ENCODE data around the gene IRAK4. TPM values are rescaled to one million over a fixed set of nuclear protein-coding genes. Genes with fewer than 3 reads are reported as not detected.
"Not testable (repeated sequence)": the region's sequence is repeated elsewhere in the genome, so short reads cannot be mapped to it uniquely, and the experiment has no call there.

IRAK4 gene
- total RNA-seq = 10 to 100 TPM; 11.6 to 31.0 TPM

DNA sequence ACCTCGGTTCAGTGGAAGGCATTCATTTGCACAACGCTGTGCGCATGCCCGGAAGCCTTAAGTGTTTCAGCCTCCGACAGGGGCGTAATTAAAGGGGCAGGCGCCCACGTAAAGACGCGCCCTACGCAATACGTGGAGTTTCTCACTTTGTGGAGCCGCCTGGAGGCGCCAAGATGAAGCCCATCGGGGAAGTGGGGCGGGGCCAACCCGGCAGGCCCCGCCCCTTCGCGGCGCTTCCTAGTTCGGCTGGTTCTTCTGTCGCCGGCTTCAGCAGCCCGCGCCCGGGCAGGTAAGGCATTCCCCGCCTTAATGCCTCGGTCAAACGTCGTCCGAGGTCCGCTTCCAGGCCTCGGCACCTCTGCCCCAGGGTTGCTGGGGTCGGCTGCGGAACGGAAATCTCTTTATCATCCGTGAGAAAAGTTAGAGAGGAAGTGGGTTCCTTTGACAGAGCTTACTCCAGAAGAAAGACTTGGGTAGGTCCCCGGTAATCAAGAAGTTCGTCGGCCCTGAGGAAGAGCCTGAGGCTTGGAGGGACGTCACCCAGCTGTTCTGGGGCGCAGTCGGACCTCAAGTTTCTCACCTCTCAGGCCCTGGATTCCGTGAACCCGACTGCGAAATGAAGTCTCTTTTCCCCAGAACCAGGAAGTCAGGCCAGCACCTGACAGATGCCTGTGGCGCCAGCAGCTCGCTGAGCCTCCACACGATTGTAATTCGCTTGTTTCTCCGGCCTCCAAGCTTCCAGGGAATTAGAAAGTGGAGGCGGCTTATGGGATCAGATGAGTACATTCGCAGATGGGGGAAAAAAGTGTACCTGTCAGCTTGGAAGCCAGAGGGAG is at the start of gene IRAK4, which contains the start of gene PUS7L:
TSS of gene IRAK4 (plus strand) at position 224 of the 836 bp plus-strand sequence. CDS start 9,161 bp downstream, outside the sequence.
TSS of gene PUS7L (minus strand) at position 63 of the 836 bp plus-strand sequence. CDS start 3,545 bp downstream, outside the sequence.
- ATAC-seq = peak; percentile 89 to 98
- peak; percentile 87 to 93 for DNase-seq (ENCODE audit: low spot score in 2 of 2)
- peaks cover 50 to 55% of the 10 kb centered on the region in 2 donors for H3K36me3 Mint-ChIP-seq
- H3K9me3 Mint-ChIP-seq = peaks cover 4 to 7% of the 10 kb centered on the region in 2 donors
- peak within 1 kb of the TSS; percentile 97 to 99 for H3K27ac Mint-ChIP-seq

DNA sequence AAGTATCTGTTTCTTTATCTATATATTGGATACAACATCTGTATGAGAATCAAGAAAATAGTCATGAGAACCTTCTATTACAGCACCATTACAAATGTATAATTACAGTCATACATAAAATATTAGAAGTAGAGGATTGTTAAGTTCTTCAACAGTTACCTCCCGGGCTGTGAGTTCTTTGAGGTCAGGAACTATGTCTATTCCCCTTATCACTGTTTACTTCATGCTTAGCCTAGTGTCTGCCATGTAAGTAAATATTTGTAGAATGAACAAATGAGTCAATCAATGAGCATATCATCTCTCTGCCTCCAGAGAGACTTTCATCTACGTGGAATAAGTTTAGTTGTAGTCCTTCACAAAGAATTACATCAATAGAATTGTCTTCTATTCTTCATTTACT is 47.4 kb upstream of the IRAK4 start:
- ATAC-seq = no peak
- no peak overlapping the region for H3K27ac Mint-ChIP-seq

DNA sequence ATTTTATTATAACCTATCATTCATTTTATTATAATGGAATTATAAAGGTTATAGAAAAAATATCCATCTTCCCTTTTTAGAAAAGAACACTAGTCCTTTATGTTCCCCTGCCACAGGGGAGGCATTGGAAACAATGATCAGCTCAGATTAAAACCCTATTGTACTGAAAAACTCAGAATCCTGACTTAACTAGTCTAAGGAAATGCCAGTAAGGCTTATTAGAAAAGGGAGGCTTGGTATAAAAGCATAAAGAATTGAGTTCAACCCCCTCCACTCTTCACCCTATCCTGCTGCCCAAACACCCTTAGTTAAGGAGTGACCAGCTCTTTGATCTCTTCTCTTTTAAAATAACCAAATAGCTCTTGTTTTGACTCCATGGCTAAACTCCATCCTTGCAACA is 36.1 kb upstream of the IRAK4 start:
- H3K36me3 Mint-ChIP-seq = no peaks in the 10 kb centered on the region
- DNase-seq (ENCODE audit: low spot score in 2 of 2) (no peak), ATAC-seq (no peak)
- no peak overlapping the region for H3K27ac Mint-ChIP-seq
- H3K9me3 Mint-ChIP-seq = no peaks in the 10 kb centered on the region

More for the DNA sequence above, 47.4 kb upstream of the IRAK4 start:
- Mint-ChIP-seq H3K36me3 (peaks cover 0 to 17% of the 10 kb centered on the region in 2 donors), H3K9me3 (peaks cover 14 to 17% of the 10 kb centered on the region in 2 donors)
- no peak for DNase-seq (ENCODE audit: low spot score in 2 of 2)

DNA sequence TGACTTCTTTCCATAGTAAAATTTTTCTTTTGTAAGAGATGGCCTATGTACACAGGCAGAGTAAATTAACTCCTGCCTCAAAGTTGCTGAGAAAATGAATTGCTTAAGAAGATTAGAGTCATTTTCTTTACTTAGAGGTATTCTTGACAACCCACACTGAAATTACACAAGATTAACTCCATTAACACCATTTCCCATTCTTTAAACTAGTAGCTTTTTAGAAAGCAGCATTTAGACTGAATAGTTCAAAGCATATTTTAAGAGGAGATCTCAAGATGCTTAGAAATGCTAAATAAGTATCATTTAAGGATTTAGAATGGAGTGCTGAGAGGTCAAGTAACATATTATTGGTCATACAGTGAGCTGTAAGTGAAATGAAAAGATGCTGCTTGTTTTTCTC is 35.6 kb upstream of the IRAK4 start:
- Mint-ChIP-seq H3K27ac (no peak overlapping the region), H3K9me3 (no peaks in the 10 kb centered on the region)
- no peak for ATAC-seq

DNA sequence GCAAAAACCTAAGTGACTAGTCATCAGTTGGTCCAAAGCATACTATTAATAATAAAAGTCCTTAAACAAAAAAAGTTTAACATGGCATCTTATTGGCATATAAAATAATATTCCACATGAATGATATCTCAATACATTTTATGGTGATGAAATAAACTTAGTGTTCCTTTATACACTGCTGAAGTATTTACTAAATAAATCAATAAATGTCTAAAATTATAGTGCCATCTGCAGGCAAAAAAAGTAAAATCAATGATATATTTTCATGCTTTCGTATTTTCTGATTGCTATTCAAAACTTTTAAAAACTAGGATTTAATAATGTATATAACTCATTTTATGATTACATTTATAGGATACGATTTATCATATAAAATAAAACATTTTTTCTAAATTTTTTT is 30.6 kb upstream of the IRAK4 start:
- H3K36me3 Mint-ChIP-seq = no peaks in the 10 kb centered on the region
- no peaks in the 10 kb centered on the region for H3K9me3 Mint-ChIP-seq
- DNase-seq (ENCODE audit: low spot score in 2 of 2) = no peak
- ATAC-seq = no peak
- H3K27ac Mint-ChIP-seq = no peak overlapping the region

More for the DNA sequence above, 35.6 kb upstream of the IRAK4 start:
- DNase-seq (ENCODE audit: low spot score in 2 of 2) = no peak
- H3K36me3 Mint-ChIP-seq = no peaks in the 10 kb centered on the region

DNA sequence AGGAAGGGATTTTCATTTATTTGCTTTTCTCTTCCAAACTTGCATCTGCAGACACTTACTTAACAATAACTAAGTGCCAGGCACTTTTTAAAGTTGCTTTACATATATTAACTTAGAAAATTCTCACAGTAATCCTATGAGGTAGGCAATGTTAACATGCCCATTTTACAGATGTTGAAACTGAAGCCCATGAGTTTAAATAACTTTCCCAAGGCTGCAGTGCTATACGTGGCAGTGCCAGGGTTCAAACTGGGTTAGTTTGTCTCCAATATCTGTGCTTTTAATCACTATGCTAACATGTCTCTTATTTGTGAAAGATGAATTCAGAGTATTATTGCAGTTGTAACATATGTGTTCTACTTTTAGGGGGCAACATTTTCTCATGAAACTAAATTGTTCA is 30.1 kb upstream of the IRAK4 start:
- no peaks in the 10 kb centered on the region for H3K9me3 Mint-ChIP-seq
- H3K36me3 Mint-ChIP-seq = peaks cover 0 to 1% of the 10 kb centered on the region in 2 donors
- DNase-seq (ENCODE audit: low spot score in 2 of 2) (no peak), ATAC-seq (no peak)
- H3K27ac Mint-ChIP-seq = no peak overlapping the region

DNA sequence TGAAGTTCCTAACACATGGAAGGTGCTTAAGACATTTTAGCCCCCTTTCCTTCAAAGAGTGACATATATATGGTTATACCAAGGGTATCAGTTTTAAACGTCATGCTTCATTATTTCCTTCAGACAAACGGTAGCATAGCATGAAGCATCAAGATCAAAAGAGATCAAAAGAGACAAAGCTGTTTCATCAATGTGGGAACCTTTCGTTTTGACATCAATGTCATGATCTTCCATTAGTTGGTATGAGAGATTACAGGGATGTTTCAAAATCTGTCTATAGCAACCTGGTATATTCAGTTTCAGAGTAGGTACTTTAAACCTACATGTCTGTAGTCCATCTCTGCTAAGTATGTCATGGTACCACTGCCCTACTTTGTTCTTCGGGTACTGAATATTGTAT is 28.5 kb upstream of the IRAK4 start:
- Mint-ChIP-seq H3K9me3 (no peaks in the 10 kb centered on the region), H3K27ac (peak overlapping the region; percentile 34 to 84), H3K36me3 (peaks cover 0 to 13% of the 10 kb centered on the region in 2 donors)
- peak; percentile 85 to 98 for ATAC-seq
- no peak for DNase-seq (ENCODE audit: low spot score in 2 of 2)

DNA sequence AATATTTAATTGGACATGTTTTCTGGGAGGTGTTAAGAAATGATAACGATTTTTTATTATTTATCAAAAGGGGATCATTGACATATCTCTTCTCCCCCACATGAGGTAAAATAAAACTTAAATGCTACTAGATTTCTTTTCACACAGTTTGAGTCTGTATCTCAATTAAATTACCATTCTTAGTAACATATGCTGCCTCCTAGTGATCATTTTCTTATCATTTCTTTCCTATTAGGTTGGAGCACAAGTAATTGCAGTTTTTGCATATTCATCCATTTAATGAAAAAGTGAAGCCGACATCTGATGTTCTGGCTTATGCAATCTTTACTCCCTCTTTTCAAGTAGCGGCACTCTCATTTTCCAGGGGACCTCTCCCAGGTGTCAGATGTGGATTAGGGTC is 25.1 kb upstream of the IRAK4 start:
- DNase-seq (ENCODE audit: low spot score in 2 of 2) (no peak), ATAC-seq (no peak)
- Mint-ChIP-seq H3K27ac (peak overlapping the region in 1 of 2 donors; percentile 73), H3K9me3 (no peaks in the 10 kb centered on the region), H3K36me3 (peaks cover 0 to 13% of the 10 kb centered on the region in 2 donors)

DNA sequence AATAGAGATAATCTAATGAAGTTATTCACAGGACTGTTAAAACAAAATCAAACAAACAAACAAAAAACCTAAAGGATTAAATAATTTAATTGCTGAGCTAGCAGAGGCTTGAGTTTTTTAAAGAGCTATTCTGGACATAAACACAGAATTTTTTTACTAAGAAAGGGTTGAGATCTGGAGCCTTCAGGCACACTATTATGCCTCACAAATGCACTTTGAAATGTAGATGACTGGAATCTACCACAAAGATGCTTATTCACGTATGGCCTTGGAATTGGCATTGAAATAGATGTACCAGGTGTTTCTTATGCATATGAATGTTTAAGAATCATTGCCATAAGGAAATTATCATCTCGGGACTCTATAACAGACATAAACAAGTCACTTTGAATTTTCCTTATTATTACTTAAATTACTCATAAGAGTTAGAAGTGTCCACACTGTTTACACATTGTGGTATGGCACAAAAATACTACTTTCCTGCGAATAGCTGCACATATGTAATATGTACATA is 21.8 kb upstream of the IRAK4 start:
- H3K9me3 Mint-ChIP-seq = no peaks in the 10 kb centered on the region
- DNase-seq (ENCODE audit: low spot score in 2 of 2) (no peak), ATAC-seq (no peak)
- no peak overlapping the region for H3K27ac Mint-ChIP-seq
- peaks cover 0 to 13% of the 10 kb centered on the region in 2 donors for H3K36me3 Mint-ChIP-seq

DNA sequence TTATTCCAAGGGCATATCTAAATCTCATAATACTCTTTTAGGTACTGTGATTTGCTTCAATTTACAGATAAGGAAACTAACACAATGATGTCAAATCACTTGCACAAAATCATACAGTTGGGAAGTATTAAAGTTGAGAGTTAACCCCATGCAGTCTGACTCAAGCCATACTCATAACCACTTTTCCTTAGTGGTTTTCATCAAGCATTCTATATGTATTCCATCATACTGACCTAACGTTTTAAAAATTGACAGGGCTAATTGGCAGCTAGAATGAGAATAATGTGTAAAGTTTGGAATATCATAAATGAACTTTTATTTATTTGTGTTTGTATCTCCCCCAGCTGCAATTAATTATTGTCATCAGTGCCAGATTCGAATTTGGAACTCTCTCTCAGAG is 21.1 kb upstream of the IRAK4 start:
- H3K27ac Mint-ChIP-seq = no peak overlapping the region
- DNase-seq (ENCODE audit: low spot score in 2 of 2) = no peak
- ATAC-seq = no peak
- H3K9me3 Mint-ChIP-seq = no peaks in the 10 kb centered on the region
- H3K36me3 Mint-ChIP-seq = peaks cover 0 to 13% of the 10 kb centered on the region in 2 donors

DNA sequence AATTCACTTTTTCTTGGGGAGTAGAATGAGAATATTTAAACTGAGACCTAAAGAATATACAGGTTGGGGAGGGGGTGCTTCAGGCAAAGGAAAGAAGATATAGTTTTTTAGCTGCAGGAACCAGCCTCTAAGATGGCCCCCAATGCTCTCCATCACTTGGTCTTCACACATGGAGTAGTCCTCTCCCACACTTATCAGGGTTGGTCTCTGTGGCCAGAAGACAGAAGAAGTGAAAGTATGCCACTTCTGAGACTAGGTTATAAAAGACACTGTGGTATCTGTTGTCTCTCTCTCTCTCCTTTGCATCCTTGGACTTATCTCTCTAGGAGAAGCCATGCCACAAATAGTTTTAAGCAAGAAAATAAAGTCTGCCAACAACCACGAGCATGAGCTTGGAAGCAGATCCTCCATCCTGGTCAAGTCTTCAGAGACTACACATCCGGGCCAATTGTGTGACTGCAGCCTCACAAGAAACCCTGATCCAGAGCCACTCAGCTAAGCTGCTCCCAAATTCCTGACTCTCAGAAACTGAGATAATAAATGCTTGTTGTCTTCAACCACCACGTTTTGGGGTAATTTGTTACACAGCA is 18.1 kb upstream of the IRAK4 start:
- Mint-ChIP-seq H3K27ac (no peak overlapping the region), H3K9me3 (no peaks in the 10 kb centered on the region), H3K36me3 (peaks cover 5 to 15% of the 10 kb centered on the region in 2 donors)
- ATAC-seq (no peak), DNase-seq (ENCODE audit: low spot score in 2 of 2) (no peak)

DNA sequence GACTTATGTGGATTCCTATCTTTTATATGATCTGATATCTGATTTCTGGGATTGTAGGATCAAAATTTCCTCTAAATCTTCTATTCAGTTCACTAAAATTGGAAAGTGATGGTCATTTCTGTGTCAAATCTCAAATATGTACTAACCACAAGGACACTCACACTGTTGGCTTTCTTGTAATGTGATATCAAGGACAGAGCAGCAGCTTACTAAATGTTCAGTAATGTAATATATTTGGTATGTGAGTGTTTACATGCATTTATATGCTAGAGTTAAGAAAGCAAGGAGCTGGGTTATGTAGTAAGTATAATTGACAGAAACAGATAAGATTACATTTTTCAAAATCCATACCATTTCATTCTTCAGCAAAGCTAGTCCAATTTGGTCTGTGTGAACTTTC is 16.6 kb upstream of the IRAK4 start:
- Mint-ChIP-seq H3K27ac (no peak overlapping the region), H3K9me3 (no peaks in the 10 kb centered on the region), H3K36me3 (peaks cover 9 to 19% of the 10 kb centered on the region in 2 donors)
- DNase-seq (ENCODE audit: low spot score in 2 of 2) (no peak), ATAC-seq (no peak)

DNA sequence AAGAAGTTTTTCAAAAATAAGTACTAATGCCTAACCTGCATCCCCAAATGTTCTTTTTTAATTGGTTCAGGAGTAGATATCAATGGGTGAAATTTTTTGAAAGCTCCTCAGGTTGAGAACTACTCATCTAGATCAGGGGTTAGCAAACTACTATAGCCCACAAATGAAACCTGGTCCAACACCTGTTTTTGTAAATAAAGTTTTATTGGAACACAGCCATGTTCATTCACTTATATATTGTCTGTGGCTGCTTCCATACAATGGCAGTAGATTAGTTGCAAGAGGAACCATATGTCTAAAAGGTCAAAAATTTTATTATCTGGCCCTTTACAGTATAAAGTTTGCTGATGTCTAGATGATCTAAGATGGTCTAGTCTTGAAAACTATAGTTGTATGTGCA is 13.9 kb upstream of the IRAK4 start:
- Mint-ChIP-seq H3K27ac (no peak overlapping the region), H3K9me3 (no peaks in the 10 kb centered on the region), H3K36me3 (peaks cover 9 to 27% of the 10 kb centered on the region in 2 donors)
- ATAC-seq (no peak), DNase-seq (ENCODE audit: low spot score in 2 of 2) (no peak)

DNA sequence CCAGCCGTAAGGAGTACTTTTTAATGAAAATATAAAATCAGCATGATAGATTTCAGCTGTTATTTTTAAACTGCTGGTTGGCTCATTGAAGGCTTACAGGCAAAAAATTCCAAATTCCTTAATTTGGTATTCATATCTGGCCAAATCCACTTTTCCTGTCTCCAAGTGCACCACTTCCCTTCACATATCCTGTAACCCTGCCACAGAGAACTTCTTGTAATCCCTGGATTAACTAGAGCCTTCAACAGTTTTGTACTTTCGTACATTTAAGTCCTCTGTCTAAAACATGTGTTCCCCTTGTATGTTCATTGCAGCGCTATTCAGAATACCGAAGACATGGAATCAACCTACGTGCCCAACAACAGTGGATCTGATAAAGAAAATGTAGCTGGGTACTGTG is 9.7 kb upstream of the IRAK4 start:
- ATAC-seq = no peak
- no peak overlapping the region for H3K27ac Mint-ChIP-seq
- no peak for DNase-seq (ENCODE audit: low spot score in 2 of 2)
- peaks cover 14 to 47% of the 10 kb centered on the region in 2 donors for H3K36me3 Mint-ChIP-seq
- H3K9me3 Mint-ChIP-seq = peaks cover 6 to 7% of the 10 kb centered on the region in 2 donors

DNA sequence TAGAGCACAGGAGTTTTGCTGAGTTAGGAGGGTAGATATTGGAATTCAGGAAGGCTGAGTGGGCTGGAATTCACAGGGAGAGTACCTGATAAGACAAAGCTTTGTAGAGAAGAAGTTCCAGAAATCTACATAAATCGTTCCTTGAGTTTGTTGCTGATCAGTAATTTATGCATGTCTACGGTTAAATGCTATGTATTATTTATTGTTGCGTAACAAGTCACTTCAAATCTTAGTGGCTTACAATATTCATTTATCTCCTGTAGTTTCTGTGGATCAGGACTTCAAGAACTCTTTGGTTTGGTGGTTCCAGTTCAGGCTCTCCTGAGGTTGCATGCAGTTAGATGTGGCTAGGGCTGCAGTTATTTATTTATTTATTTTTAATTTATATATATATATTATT is 7.9 kb upstream of the IRAK4 start:
- ATAC-seq = no peak
- peaks cover 6 to 7% of the 10 kb centered on the region in 2 donors for H3K9me3 Mint-ChIP-seq
- H3K27ac Mint-ChIP-seq = no peak overlapping the region
- peaks cover 27 to 48% of the 10 kb centered on the region in 2 donors for H3K36me3 Mint-ChIP-seq
- DNase-seq (ENCODE audit: low spot score in 2 of 2) = no peak

DNA sequence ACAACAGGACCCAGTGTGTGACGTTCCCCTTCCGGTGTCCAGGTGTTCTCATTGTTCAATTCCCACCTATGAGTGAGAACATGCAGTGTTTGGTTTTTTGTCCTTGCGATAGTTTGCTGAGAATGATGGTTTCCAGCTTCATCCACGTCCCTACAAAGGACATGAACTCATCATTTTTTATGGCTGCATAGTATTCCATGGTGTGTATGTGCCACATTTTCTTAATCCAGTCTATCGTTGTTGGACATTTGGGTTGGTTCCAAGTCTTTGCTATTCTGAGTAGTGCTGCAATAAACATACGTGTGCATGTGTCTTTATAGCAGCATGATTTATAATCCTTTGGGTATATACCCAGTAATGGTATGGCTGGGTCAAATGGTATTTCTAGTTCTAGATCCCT is 7.4 kb upstream of the IRAK4 start:
- DNase-seq (ENCODE audit: low spot score in 2 of 2); H3K9me3 Mint-ChIP-seq; H3K27ac Mint-ChIP-seq; ATAC-seq: not testable (repeated sequence)
- H3K36me3 Mint-ChIP-seq = peaks cover 27 to 52% of the 10 kb centered on the region in 2 donors

DNA sequence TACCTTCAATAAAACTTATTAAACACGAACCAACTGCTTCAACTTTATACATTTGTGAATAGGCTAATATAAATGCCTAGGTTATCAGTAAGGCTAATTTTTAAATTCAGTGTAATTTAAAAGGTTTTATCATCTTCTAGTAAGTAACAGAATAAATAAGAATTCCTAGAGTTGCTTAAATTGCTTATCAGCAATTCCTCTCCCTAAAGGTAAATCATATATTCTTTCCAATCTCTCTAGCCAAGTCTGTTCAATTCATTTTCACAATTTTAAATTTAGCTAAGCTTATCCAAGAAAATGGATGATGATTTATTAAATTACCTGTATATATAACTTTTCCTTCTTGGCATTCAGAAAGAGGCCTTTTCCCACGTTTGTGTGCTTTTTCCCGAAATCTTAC is 4.7 kb upstream of the IRAK4 start:
- DNase-seq (ENCODE audit: low spot score in 2 of 2) (no peak), ATAC-seq (no peak)
- H3K36me3 Mint-ChIP-seq = peaks cover 40 to 67% of the 10 kb centered on the region in 2 donors
- no peak overlapping the region for H3K27ac Mint-ChIP-seq
- H3K9me3 Mint-ChIP-seq = peaks cover 7 to 9% of the 10 kb centered on the region in 2 donors
